ENCODE data around the gene TTC27. TPM values are rescaled to one million over a fixed set of nuclear protein-coding genes. Genes with fewer than 3 reads are reported as not detected.

Gene TTC27
- total RNA-seq, 1 experiment from 2014 or later = 25.1 TPM

DNA sequence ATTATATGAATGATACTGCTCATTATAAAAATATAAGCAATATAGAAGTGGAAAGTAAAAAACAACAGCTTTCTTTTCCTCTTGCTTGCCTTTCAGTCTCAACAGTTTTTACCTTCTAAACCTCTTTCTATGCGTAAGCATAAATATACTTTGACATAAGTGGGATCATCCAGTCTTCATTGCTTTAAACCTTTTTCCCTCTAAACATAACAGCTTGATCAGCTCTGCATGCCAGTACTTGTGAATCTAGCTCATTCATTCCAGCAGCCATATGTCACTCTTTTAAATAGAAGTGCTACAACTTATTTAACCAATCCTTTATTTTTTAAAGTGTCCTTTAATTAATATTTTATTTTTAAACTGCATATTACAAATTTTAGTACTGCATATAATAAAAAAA lies 88.1 kb downstream of the TTC27 start (continued):
- no peak for TF ChIP-seq EMX1 (CRISPR knock-in tag; IDR thresholded peaks at IDR 0.05)
- no peak for TF ChIP-seq PRRX2 (CRISPR knock-in tag; IDR thresholded peaks at IDR 0.05)
- no peak for TF ChIP-seq TEAD1 (CRISPR knock-in tag; IDR thresholded peaks at IDR 0.05)
- no peak for TF ChIP-seq TCF7 (CRISPR knock-in tag; IDR thresholded peaks at IDR 0.05; ENCODE audit: low read depth)
- TF ChIP-seq MYBL2 (CRISPR knock-in tag; IDR thresholded peaks at IDR 0.05) = no peak
- no peak for TF ChIP-seq NFATC4 (CRISPR knock-in tag; IDR thresholded peaks at IDR 0.05)
- TF ChIP-seq IRF2 (CRISPR knock-in tag; IDR thresholded peaks at IDR 0.05; ENCODE audit: borderline replicate concordance, low read depth) = no peak
- no peak for TF ChIP-seq CREB1 (CRISPR knock-in tag; IDR thresholded peaks at IDR 0.05)
- TF ChIP-seq, protein P1, sequence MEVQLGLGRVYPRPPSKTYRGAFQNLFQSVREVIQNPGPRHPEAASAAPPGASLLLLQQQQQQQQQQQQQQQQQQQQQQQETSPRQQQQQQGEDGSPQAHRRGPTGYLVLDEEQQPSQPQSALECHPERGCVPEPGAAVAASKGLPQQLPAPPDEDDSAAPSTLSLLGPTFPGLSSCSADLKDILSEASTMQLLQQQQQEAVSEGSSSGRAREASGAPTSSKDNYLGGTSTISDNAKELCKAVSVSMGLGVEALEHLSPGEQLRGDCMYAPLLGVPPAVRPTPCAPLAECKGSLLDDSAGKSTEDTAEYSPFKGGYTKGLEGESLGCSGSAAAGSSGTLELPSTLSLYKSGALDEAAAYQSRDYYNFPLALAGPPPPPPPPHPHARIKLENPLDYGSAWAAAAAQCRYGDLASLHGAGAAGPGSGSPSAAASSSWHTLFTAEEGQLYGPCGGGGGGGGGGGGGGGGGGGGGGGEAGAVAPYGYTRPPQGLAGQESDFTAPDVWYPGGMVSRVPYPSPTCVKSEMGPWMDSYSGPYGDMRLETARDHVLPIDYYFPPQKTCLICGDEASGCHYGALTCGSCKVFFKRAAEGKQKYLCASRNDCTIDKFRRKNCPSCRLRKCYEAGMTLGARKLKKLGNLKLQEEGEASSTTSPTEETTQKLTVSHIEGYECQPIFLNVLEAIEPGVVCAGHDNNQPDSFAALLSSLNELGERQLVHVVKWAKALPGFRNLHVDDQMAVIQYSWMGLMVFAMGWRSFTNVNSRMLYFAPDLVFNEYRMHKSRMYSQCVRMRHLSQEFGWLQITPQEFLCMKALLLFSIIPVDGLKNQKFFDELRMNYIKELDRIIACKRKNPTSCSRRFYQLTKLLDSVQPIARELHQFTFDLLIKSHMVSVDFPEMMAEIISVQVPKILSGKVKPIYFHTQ (CRISPR knock-in tag; IDR thresholded peaks at IDR 0.05) = no peak
- no peak for TF ChIP-seq GABPB1 (CRISPR knock-in tag; IDR thresholded peaks at IDR 0.05)
- no peak for TF ChIP-seq NR3C1 (CRISPR knock-in tag; conservative IDR thresholded peaks at IDR 0.05; ENCODE audit: low read depth)
- TF ChIP-seq, protein P2, sequence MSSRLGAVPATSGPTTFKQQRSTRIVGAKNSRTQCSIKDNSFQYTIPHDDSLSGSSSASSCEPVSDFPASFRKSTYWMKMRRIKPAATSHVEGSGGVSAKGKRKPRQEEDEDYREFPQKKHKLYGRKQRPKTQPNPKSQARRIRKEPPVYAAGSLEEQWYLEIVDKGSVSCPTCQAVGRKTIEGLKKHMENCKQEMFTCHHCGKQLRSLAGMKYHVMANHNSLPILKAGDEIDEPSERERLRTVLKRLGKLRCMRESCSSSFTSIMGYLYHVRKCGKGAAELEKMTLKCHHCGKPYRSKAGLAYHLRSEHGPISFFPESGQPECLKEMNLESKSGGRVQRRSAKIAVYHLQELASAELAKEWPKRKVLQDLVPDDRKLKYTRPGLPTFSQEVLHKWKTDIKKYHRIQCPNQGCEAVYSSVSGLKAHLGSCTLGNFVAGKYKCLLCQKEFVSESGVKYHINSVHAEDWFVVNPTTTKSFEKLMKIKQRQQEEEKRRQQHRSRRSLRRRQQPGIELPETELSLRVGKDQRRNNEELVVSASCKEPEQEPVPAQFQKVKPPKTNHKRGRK (CRISPR knock-in tag; IDR thresholded peaks at IDR 0.05; ENCODE audit: borderline replicate concordance) = no peak
- no peak for TF ChIP-seq ERG (CRISPR knock-in tag; IDR thresholded peaks at IDR 0.05)

- Mint-ChIP-seq H3K27me3 (ENCODE audit: low read depth) (no peaks in the 10 kb centered on the region), H3K36me3 (peaks cover 11% of the 10 kb centered on the region), H3K4me3 (no peak overlapping the region), H3K4me1 (no peaks in the 10 kb centered on the region), H3K9me3 (peaks cover 10% of the 10 kb centered on the region), H3K27ac (no peak overlapping the region)
- ATAC-seq = no peak
- TF ChIP-seq JUN (CRISPR knock-in tag; IDR thresholded peaks at IDR 0.05) (no peak), ZNF219 (CRISPR knock-in tag; IDR thresholded peaks at IDR 0.05; ENCODE audit: borderline replicate concordance) (no peak), ZBTB43 (CRISPR knock-in tag; IDR thresholded peaks at IDR 0.05) (no peak), RORB (CRISPR knock-in tag; IDR thresholded peaks at IDR 0.05) (no peak), NFYB (CRISPR knock-in tag; conservative IDR thresholded peaks at IDR 0.05; ENCODE audit: low read depth) (no peak)
- TF ChIP-seq, protein P3, sequence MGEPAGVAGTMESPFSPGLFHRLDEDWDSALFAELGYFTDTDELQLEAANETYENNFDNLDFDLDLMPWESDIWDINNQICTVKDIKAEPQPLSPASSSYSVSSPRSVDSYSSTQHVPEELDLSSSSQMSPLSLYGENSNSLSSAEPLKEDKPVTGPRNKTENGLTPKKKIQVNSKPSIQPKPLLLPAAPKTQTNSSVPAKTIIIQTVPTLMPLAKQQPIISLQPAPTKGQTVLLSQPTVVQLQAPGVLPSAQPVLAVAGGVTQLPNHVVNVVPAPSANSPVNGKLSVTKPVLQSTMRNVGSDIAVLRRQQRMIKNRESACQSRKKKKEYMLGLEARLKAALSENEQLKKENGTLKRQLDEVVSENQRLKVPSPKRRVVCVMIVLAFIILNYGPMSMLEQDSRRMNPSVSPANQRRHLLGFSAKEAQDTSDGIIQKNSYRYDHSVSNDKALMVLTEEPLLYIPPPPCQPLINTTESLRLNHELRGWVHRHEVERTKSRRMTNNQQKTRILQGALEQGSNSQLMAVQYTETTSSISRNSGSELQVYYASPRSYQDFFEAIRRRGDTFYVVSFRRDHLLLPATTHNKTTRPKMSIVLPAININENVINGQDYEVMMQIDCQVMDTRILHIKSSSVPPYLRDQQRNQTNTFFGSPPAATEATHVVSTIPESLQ (CRISPR knock-in tag; IDR thresholded peaks at IDR 0.05) = no peak
- TF ChIP-seq, protein P4, sequence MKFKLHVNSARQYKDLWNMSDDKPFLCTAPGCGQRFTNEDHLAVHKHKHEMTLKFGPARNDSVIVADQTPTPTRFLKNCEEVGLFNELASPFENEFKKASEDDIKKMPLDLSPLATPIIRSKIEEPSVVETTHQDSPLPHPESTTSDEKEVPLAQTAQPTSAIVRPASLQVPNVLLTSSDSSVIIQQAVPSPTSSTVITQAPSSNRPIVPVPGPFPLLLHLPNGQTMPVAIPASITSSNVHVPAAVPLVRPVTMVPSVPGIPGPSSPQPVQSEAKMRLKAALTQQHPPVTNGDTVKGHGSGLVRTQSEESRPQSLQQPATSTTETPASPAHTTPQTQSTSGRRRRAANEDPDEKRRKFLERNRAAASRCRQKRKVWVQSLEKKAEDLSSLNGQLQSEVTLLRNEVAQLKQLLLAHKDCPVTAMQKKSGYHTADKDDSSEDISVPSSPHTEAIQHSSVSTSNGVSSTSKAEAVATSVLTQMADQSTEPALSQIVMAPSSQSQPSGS (CRISPR knock-in tag; IDR thresholded peaks at IDR 0.05; ENCODE audit: borderline replicate concordance, low read depth) = no peak
- DNase-seq (ENCODE audit: low spot score) = no peak
- ChIA-PET POLR2A (no interaction called here), CTCF (no interaction called here)
Measured at GRCh38 chr2:32716598-32716997, 88.7 kb downstream of the TTC27 start.

Measured in WTC11 (cell line).